DMS114 treated with DMSO at 0.1 percent for 48 hours (cell line): ENCODE measurements around the gene ZNF346.
"Not testable (repeated sequence)": the region's sequence is repeated elsewhere in the genome, so short reads cannot be mapped to it uniquely, and the experiment has no call there.

Source experiments
- DNase-seq: peaks from one replicate; lab custom pipeline; 2025; ENCODE audit not compliant: unreplicated experiment; lab: John Stamatoyannopoulos, UW

The ZNF346 gene, protein sequence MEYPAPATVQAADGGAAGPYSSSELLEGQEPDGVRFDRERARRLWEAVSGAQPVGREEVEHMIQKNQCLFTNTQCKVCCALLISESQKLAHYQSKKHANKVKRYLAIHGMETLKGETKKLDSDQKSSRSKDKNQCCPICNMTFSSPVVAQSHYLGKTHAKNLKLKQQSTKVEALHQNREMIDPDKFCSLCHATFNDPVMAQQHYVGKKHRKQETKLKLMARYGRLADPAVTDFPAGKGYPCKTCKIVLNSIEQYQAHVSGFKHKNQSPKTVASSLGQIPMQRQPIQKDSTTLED

GRCh38 chr5:177022386-177023302 is at the start of gene ZNF346:
Gene ZNF346 (plus strand): TSS chr5:177022696. CDS start chr5:177022739, 43 bp downstream.
- peak; percentile 90 for DNase-seq

DNA sequence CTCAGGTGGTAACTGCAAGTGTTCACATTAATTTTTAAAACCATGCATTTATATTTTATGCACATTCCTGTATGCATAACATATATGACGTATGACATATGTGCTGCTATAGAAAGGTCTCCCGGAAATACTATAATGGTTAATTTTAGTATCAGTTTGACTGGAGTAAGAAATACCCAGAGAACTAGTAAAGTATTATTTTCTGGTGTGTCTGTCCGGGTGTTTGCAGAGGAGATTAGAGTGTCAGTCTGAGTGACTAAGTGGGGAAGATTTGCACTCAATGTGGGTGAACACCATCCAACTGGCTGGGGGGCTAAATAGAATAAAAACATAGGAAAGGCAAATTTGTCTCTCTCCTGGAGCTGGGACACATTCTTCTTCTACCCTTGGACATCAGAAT is 42.8 kb upstream of the ZNF346 start:
- no peak for DNase-seq

GRCh38 chr5:176980818-176981217 is 41.7 kb upstream of the ZNF346 start:
- no peak for DNase-seq

DNA sequence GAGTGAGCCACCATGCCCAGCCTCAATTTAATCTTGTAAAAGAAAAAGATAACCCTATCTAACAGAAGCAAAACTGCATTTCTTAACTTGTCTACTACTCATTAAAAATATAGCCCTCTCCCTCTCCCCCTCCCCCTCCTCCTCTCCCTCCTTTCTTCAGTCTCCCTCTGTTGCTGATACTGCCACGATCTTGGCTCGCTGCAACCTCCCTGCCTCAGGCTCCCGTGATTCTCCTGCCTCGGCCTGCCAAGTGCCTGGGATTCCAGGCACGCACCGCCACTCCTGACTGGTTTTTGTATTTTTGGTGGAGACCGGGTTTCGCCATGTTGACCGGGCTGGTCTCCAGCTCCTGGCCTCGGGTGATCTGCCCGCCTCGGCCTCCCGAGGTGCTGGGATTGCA is 39.4 kb upstream of the ZNF346 start:
- DNase-seq = not testable (repeated sequence)

DNA sequence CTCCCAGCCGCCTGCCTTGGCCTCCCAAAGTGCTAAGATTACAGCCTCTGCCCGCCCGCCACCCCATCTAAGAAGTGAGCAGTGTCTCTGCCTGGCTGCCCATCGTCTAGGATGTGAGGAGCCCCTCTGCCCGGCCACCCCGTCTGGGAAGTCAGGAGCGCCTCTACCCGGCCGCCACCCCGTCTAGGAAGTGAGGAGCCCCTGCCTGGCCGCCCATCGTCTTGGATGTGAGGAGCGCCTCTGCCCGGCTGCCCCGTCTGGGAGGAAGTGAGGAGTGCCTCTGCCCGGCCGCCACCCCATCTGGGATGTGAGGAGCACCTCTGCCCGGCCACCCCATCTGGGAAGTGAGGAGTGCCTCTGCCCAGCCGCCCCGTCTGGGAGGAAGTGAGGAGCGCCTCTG is 38.9 kb upstream of the ZNF346 start:
- DNase-seq = not testable (repeated sequence)

DNA sequence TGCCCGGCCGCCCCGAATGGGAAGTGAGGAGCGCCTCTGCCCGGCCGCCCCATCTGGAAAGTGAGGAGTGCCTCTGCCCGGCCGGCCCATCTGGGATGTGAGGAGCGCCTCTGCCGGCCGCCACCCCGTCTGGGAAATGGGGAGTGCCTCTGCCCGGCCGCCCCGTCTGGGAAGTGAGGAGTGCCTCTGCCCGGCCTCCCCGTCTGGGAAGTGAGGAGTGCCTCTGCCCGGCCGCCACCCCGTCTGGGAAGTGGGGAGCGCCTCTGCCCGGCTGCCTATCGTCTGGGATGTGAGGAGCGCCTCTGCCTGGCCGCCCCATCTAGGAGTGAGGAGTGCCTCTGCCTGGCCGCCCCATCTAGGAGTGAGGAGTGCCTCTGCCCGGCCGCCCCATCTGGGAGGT is 38.3 kb upstream of the ZNF346 start:
- DNase-seq = not testable (repeated sequence)

DNA sequence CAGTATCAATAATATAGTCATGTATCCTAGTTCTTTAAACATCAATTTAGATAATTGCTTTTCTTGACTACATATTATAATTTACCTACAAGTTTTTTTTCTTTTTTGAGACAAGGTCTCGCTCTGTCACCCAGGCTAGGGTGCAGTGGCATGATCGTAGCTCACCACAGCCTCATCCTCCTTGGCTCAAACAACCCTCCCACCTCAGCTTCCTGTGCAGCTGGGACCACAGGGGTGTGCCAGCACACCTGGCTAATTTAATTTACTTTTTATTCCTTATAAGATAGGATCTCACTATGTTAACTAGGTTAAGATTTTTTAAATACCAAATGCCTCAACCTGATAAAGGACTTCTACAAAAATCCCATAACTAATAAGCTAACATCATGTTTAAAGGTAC is 37.0 kb upstream of the ZNF346 start:
- DNase-seq = no peak

- DNase-seq = no peak
Measured at GRCh38 chr5:176986280-176986679, 36.2 kb upstream of the ZNF346 start.

- DNase-seq = no peak
Measured at GRCh38 chr5:176987583-176987982, 34.9 kb upstream of the ZNF346 start.

DNA sequence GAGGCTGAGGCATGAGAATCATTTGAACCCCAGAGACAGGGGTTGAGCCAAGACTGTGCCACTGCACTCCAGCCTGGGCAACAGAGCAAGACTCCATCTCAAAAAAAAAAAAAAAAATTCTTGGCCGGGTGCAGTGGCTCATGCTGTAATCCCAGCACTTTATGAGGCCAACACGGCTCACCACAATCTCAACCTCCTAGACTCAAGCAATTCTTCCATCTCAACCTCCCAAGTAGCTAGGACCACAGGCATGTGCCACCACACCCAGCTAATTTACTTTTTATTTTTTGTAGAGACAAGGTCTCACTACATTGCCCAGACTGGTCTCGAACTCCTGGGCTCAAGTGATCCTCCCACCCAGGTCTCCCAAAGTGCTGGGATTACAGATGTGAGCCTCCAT is 29.4 kb upstream of the ZNF346 start:
- not testable (repeated sequence) for DNase-seq

DNA sequence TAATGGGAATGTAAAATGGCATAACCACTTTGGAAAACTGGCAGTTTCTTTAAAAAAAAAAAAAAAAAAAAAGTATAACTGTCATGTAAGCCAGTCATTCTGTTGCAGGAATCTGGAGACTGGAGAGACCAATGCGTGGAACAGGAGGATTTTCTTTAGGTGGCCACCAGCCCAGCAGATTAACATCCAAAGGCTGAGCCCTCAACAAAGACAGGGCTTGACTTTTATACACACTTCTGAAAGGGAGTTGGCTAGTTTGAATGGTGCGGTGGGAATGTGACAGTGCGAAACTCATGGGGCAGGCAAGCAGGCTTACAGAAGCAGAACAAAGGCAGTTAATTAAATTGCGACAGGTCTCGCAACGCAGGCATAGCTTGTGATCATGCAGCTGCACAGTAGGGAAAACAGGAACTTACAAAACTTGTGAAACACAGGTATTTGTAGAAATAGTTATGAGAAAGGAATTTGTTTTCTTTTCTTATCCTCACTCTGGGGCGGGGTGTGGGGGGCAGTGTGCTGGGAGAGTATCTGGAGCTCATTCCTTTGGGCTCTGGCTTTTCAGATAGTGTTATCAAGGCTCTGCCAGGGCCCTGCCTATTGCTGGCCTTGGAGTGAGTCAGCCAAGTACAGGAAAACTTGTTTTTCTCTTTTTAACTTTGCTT is 27.9 kb upstream of the ZNF346 start:
- DNase-seq = no peak

DNA sequence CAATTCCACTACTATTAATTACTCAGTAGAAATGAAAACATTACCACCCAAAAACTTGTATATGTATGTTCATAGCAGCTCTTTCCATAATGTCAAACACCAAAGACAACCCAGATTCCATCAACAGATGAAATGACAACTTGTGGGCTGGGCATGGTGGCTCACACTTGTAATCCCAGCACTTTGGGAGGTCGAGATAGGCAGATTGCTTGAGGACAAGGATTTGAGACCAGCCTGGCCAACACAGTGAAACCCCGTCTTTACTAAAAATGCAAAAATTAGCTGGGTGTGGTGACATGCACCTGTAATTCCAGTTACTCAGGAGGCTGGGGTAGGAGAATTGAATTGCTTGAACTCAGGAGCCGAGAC is 27.4 kb upstream of the ZNF346 start:
- DNase-seq = no peak

GRCh38 chr5:176995896-176996767 is 26.4 kb upstream of the ZNF346 start:
- no peak for DNase-seq

GRCh38 chr5:176996780-176997179 is 25.7 kb upstream of the ZNF346 start:
- no peak for DNase-seq

GRCh38 chr5:176998828-176999227 is 23.7 kb upstream of the ZNF346 start:
- DNase-seq = no peak

DNA sequence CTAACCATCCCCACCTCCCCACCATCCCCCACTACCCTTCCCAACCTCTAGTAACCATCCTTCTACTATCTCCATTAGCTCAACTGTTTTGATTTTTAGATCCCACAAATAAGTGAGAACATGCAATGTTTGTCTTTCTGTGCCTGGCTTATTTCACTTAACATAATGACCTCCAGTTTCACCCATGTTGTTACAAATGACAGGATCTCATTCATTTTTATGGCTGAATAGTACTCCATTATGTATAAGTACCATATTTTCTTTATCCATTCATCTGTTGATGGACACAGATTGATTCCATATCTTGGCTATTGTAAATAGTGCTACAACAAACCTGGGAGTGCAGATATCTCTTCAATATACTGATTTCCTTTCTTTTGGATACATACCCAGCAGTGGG is 23.0 kb upstream of the ZNF346 start:
- DNase-seq = not testable (repeated sequence)

GRCh38 chr5:177003649-177004048 is 18.8 kb upstream of the ZNF346 start:
- DNase-seq = no peak

DNA sequence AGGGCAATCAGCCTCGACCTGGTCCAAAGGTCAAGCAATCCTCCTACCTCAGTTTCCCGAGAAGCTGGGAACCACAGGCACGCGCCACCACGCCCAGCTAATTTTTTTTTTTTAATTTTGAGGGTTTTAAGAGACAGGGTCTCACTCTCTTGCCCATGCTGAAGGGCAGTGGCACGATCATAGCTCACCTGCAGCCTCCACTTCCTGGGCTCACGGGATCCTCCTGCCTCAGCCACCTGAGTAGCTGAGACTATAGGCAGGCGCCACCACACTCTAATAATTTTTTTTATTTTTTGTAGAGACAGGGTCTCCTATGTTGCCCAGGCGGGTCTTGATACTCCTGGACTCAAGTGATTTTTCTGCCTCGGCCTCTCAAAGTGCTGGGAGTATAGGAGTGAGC is 17.5 kb upstream of the ZNF346 start:
- no peak for DNase-seq

- peak; percentile 25 for DNase-seq
Measured at GRCh38 chr5:177005619-177006264, 16.8 kb upstream of the ZNF346 start.

DNA sequence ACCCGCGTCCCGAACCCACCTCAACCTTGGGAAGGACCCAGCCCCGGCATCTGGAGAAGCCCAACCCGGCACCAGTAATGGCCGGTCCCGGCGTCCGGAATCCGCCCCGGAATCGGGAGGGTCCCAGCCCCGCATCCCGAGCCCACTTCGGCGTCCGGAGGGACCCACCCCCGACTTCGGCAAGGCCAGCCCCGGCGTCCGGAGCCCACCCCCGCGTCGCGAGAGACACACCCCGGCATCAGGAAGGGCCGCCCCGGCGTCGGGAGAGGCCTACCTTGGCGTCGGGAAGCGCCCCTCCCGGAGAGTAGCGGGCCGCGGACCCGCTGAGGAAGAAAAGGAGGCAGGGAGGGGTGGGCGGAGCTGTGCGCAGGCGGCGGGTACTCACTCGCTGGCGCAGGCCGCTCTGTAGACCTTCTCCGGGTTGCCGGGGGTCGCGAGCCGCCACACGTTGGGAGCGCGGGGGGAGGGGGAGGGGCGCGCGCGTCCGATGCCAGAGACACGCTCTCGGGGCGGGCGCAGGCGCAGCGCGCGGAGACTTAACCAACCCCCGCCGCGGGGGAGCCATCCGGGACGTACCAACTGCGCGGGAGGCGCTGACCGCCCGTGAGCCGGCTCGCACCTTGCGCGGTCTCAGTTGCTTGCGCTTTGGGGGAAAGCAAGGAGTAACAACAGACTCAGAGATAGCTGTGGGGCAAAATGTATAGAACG is 16.1 kb upstream of the ZNF346 start, which contains the start of gene UIMC1:
Gene UIMC1, minus strand, starts transcription at position 515 of the 708 bp plus-strand sequence. CDS start 24,164 bp downstream, outside the sequence.
- DNase-seq = peak; percentile 75
